SU-DHL-6 (cell line): Measurements from ENCODE around the gene CAPN9.

Experiments
- H2AFZ ChIP-seq: fragments of 200-600 bp; sonication (generic); 2 replicates; pipeline ENCODE4 v1.6.1; 2014; ENCODE audit warnings: low read depth, mild to moderate bottlenecking, moderate library complexity, mixed read lengths, antibody characterized with exemption, low read length; ENCODE audit not compliant: severe bottlenecking
- H3F3A ChIP-seq: fragments of 200-600 bp; shearing (Covaris generic); 2 replicates; pipeline ENCODE4 v1.6.0; 2016; ENCODE audit warnings: antibody characterized with exemption, mild to moderate bottlenecking; ENCODE audit not compliant: insufficient read depth
- H3K27ac ChIP-seq: fragments of 200-600 bp; sonication (generic); 2 replicates; pipeline ENCODE4 v1.5.1; 2016; ENCODE audit warnings: low read depth, mild to moderate bottlenecking, low read length, moderate library complexity, mixed read lengths
- H3K27me3 ChIP-seq: fragments of 200-600 bp; sonication (generic), shearing (Covaris generic); 2 replicates; pipeline ENCODE4 v1.6.0; 2014; ENCODE audit warnings: mild to moderate bottlenecking, low read length
- H3K36me3 ChIP-seq: fragments of 200-600 bp; sonication (generic); 2 replicates; pipeline ENCODE4 v1.6.1; 2014; ENCODE audit warnings: mild to moderate bottlenecking, low read length, mixed read lengths
- H3K4me2 ChIP-seq: fragments of 300-600, 200-600 bp; shearing (Covaris generic), sonication (generic); 2 replicates; pipeline ENCODE4 v1.6.0; 2014; ENCODE audit warnings: low read length, low read depth, mild to moderate bottlenecking; ENCODE audit not compliant: poor library complexity, severe bottlenecking
- H3K4me3 ChIP-seq: fragments of 200-600 bp; sonication (generic); 2 replicates; pipeline ENCODE4 v1.5.1; 2014; ENCODE audit warnings: antibody characterized with exemption, low read length, mild to moderate bottlenecking, mixed read lengths; ENCODE audit not compliant: insufficient read depth, poor library complexity, severe bottlenecking
- H3K79me2 ChIP-seq: fragments of 200-600 bp; sonication (generic); 2 replicates; pipeline ENCODE4 v1.6.1; 2014; ENCODE audit warnings: mild to moderate bottlenecking, low read length, moderate library complexity; ENCODE audit not compliant: insufficient read depth
- H3K9ac ChIP-seq: fragments of 200-600 bp; sonication (generic); 2 replicates; pipeline ENCODE4 v1.7.0; 2014; ENCODE audit warnings: mild to moderate bottlenecking, low read length
- H3K9me2 ChIP-seq: fragments of 200-600 bp; sonication (generic); replicated peaks from 2 replicates; pipeline ENCODE4 v1.6.1; 2014; ENCODE audit warnings: low read length; ENCODE audit not compliant: insufficient read depth
- H3K9me3 ChIP-seq: fragments of 200-600 bp; sonication (generic); 2 replicates; pipeline ENCODE4 v1.6.1; 2014; ENCODE audit warnings: low read length, mixed read lengths; ENCODE audit not compliant: insufficient read depth
- H4K20me1 ChIP-seq: fragments of 200-600 bp; sonication (generic); 2 replicates; pipeline ENCODE4 v1.6.1; 2014; ENCODE audit warnings: low read depth, mild to moderate bottlenecking, antibody characterized with exemption, low read length, moderate library complexity, mixed read lengths
- EZH2phosphoT487 ChIP-seq: fragments of 200-600 bp; sonication (generic), shearing (Covaris generic); conservative IDR thresholded peaks from 2 replicates; pipeline ENCODE4 v1.6.1; 2018; ENCODE audit warnings: mild to moderate bottlenecking, antibody characterized with exemption, low read length, moderate library complexity, mixed read lengths
- TF ChIP-seq, protein P1 (sequence below): fragments of 200-600 bp; sonication (generic); IDR thresholded peaks from one replicate; pipeline ENCODE4 v1.5.1; 2017; ENCODE audit warnings: antibody characterized with exemption, mild to moderate bottlenecking, low read length, moderate library complexity; ENCODE audit not compliant: insufficient read depth, poor library complexity, severe bottlenecking

Gene CAPN9

DNA sequence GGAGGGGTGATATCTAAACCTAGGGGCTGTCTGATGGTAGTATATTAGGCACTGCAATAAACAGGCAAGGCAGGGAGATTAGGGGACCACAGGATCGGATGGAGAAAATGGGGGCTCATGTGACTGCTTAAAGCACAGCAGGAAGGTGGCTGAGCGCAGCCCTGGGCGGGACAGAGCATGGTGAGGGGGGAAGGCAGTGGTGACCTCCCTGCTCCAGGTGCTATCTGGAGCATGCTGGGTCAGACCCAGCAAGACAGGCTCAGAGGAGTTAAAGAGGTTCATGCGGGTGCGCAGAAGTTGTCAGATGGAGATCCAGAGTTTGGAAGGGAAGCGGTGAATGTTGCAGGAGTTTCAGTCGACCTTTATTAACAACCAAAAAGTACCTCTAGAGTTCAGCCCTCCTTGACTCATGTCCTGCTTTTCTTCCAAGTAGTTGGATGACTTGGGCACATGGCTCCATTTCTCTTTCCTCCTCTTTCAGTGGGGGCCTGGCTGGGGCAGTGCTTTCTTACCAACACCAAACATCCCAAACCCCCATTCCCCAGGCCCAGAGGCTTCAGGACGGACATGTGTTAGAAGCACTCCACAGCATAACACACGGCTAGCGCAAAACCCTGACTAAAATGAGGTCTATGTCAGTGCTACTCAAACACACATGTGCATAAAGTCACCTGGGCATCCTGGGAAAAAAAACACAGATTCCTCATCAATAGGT, 41.5 kb downstream of the CAPN9 start:
- Histone ChIP-seq H3K9ac (no peak overlapping the region), H3K4me2 (no peak overlapping the region), H3F3A (no peaks in the 10 kb centered on the region), H3K27ac (no peak overlapping the region), H4K20me1 (no peaks in the 10 kb centered on the region), H3K4me3 (no peak overlapping the region), H3K36me3 (no peaks in the 10 kb centered on the region), H3K27me3 (no peaks in the 10 kb centered on the region), H3K79me2 (no peaks in the 10 kb centered on the region), H3K9me2 (no peaks in the 10 kb centered on the region), H3K9me3 (no peaks in the 10 kb centered on the region), H2AFZ (no peak overlapping the region)
- TF ChIP-seq, protein P1, sequence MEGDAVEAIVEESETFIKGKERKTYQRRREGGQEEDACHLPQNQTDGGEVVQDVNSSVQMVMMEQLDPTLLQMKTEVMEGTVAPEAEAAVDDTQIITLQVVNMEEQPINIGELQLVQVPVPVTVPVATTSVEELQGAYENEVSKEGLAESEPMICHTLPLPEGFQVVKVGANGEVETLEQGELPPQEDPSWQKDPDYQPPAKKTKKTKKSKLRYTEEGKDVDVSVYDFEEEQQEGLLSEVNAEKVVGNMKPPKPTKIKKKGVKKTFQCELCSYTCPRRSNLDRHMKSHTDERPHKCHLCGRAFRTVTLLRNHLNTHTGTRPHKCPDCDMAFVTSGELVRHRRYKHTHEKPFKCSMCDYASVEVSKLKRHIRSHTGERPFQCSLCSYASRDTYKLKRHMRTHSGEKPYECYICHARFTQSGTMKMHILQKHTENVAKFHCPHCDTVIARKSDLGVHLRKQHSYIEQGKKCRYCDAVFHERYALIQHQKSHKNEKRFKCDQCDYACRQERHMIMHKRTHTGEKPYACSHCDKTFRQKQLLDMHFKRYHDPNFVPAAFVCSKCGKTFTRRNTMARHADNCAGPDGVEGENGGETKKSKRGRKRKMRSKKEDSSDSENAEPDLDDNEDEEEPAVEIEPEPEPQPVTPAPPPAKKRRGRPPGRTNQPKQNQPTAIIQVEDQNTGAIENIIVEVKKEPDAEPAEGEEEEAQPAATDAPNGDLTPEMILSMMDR = no peak
- no peak for TF ChIP-seq EZH2phosphoT487

DNA sequence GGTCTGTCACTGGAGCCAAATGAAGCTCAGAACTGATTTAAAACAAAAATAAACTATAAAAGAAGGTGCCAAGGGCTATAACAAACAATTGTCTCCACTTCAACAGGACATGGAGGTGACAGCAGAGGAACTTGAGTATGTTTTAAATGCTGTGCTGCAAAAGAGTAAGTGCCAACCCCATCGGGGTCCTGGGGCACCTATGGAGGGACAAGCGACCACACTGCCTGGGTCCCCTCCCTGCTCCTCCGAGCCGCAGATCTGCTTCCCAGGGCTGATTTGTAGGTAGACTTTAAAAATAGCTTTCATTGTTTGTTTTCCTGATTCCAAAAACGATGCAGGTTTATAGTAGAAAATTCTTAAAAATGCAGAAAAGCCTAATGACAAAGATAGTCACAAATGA, 42.8 kb downstream of the CAPN9 start:
- Histone ChIP-seq H3K9me3 (no peaks in the 10 kb centered on the region), H3K4me3 (no peak overlapping the region), H3K36me3 (no peaks in the 10 kb centered on the region), H3K4me2 (no peak overlapping the region), H4K20me1 (no peaks in the 10 kb centered on the region), H3K27me3 (no peaks in the 10 kb centered on the region), H3F3A (no peaks in the 10 kb centered on the region), H3K79me2 (no peaks in the 10 kb centered on the region), H3K9me2 (no peaks in the 10 kb centered on the region), H3K9ac (no peak overlapping the region), H2AFZ (no peak overlapping the region), H3K27ac (no peak overlapping the region)
- no peak for TF ChIP-seq EZH2phosphoT487
- TF ChIP-seq, protein P1 = no peak

DNA sequence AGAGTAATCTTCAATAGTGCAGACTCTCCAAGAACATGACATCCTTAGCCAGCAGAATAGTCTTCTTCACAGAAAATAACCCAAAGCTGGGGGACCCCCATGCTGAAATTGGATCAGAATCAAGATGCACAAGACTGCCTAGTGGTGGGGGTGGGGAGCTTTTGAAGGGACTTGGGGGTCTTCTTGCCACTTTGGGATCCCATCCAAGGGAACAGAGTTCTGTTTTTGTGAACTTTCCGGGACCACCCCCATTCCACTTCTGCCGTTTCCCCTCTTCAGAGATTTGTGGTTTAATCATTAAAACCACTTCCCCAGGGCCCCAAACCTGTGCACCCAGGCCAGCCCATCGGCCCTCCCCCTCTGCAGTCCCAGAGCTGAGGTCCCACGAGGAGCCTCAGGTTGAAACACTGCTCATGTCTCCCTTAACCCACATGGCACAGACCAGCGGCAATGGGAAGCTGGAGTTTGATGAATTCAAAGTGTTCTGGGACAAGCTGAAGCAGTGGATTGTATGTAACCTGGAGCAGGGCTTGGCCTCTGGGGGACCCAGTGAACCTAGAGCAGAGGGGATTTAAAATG, 44.9 kb downstream of the CAPN9 start:
- no peak overlapping the region for H2AFZ ChIP-seq
- H3K4me3 ChIP-seq = no peak overlapping the region
- no peak overlapping the region for H3K27ac ChIP-seq
- no peak overlapping the region for H3K4me2 ChIP-seq
- H3K79me2 ChIP-seq = no peaks in the 10 kb centered on the region
- no peaks in the 10 kb centered on the region for H3K9me2 ChIP-seq
- no peak overlapping the region for H3K9ac ChIP-seq
- TF ChIP-seq, protein P1 = no peak
- no peak for TF ChIP-seq EZH2phosphoT487
- no peaks in the 10 kb centered on the region for H4K20me1 ChIP-seq
- no peaks in the 10 kb centered on the region for H3K9me3 ChIP-seq
- no peaks in the 10 kb centered on the region for H3K36me3 ChIP-seq
- no peaks in the 10 kb centered on the region for H3F3A ChIP-seq
- no peaks in the 10 kb centered on the region for H3K27me3 ChIP-seq
